CD4-positive, alpha-beta memory T cell (primary cell): ENCODE results near the gene PRIM2. TPM values are rescaled to one million over a fixed set of nuclear protein-coding genes. Genes with fewer than 3 reads are reported as not detected.
"Not testable (repeated sequence)": the region's sequence is repeated elsewhere in the genome, so short reads cannot be mapped to it uniquely, and the experiment has no call there.

Source experiments
- CTCF ChIA-PET: fragments of 350-600 bp; sonication (Branson Sonifier 250); formaldehyde crosslinking; loops from one replicate; lab custom pipeline; 2021; ENCODE audit warnings: inconsistent platforms; ENCODE audit not compliant: partially characterized antibody; lab: Charles Lee
- POLR2A ChIA-PET: fragments of 350-600 bp; sonication (Branson Sonifier 250); formaldehyde crosslinking; loops from one replicate; lab custom pipeline; 2021; ENCODE audit not compliant: partially characterized antibody; lab: Charles Lee
- DNase-seq, 5 donors: peaks; one replicate each; pipeline versions ENCODE4 v3.0.0 to v3.0.0-alpha.2; 2020 to 2022; ENCODE audit warnings: mixed read lengths in 1 of 5
- H3K27ac ChIP-seq: one replicate; pipeline ENCODE4 v1.7.0; 2013; ENCODE audit warnings: low read depth, low read length
- H3K27me3 ChIP-seq: 2 replicates; pipeline ENCODE4 v1.7.0; 2013; ENCODE audit warnings: mild to moderate bottlenecking, low read length, moderate library complexity; ENCODE audit not compliant: insufficient read depth
- H3K36me3 ChIP-seq: 2 replicates; pipeline ENCODE4 v1.7.0; 2013; ENCODE audit warnings: mild to moderate bottlenecking, low read length, moderate library complexity; ENCODE audit not compliant: insufficient read depth
- H3K4me1 ChIP-seq: 2 replicates; pipeline ENCODE4 v1.7.0; 2013; ENCODE audit warnings: mild to moderate bottlenecking, low read length, moderate library complexity; ENCODE audit not compliant: insufficient read depth
- H3K4me3 ChIP-seq, 2 donors: one replicate each; pipeline ENCODE4 v1.7.0; 2013; ENCODE audit warnings: low read length in 2 of 2, mild to moderate bottlenecking in 1 of 2
- H3K9me3 ChIP-seq, 2 donors: one replicate each; pipeline ENCODE4 v1.7.0; 2013; ENCODE audit warnings: low read length in 2 of 2, control low read depth in 1 of 2; ENCODE audit not compliant: control insufficient read depth in 1 of 2
- H3K27ac Mint-ChIP-seq, 7 donors: one replicate each; pipeline ENCODE4 v1.8.0; 2020 to 2021; ENCODE audit warnings: mixed read lengths in 7 of 7, mild to moderate bottlenecking in 6 of 7, inconsistent platforms in 3 of 7, moderate library complexity in 3 of 7
- H3K27me3 Mint-ChIP-seq, 2 donors: one replicate each; pipeline ENCODE4 v1.8.0; 2020 to 2021; ENCODE audit warnings: mixed read lengths in 2 of 2
- H3K36me3 Mint-ChIP-seq, 2 donors: one replicate each; pipeline ENCODE4 v1.8.0; 2020 to 2021; ENCODE audit warnings: mixed read lengths in 2 of 2, inconsistent platforms in 1 of 2, mild to moderate bottlenecking in 1 of 2
- H3K4me1 Mint-ChIP-seq, 4 donors: one replicate each; pipeline ENCODE4 v1.8.0; 2020 to 2021; ENCODE audit warnings: mixed read lengths in 4 of 4, mild to moderate bottlenecking in 1 of 4
- H3K4me3 Mint-ChIP-seq, 8 donors: one replicate each; pipeline ENCODE4 v1.8.0; 2020 to 2021; ENCODE audit warnings: mixed read lengths in 8 of 8, mild to moderate bottlenecking in 7 of 8, moderate library complexity in 6 of 8, inconsistent platforms in 3 of 8
- H3K9me3 Mint-ChIP-seq, 8 donors: one replicate each; pipeline ENCODE4 v1.8.0; 2020 to 2021; ENCODE audit warnings: mixed read lengths in 8 of 8, mild to moderate bottlenecking in 5 of 8, inconsistent platforms in 3 of 8, moderate library complexity in 1 of 8
- intact Hi-C: fragments of 100-400 bp; cut with micrococcal nuclease; formaldehyde crosslinking; loops from one replicate; pipeline ENCODE4 v1.15.1; 2023
- polyA plus RNA-seq, 2 donors: library from polyadenylated mRNA; unstranded; fragments of 300-500 nt; fragmentation: Illumina TruSeq; gene quantifications; one replicate each; pipeline ENCODE4 v1.2.3, GENCODE V29; 2021
- total RNA-seq, 2 experiments: library from RNA; stranded (reverse); gene quantifications; one replicate each; pipeline ENCODE4 v1.2.3, GENCODE V29; 2021

PRIM2 gene
- total and polyA plus RNA-seq, 4 experiments from 2014 or later = 8.3 to 12.8 (median 10.4) TPM

- H3K9me3 Mint-ChIP-seq, H3K4me1 Mint-ChIP-seq, H3K27ac ChIP-seq, H3K4me3 Mint-ChIP-seq, H3K27ac Mint-ChIP-seq, H3K36me3 Mint-ChIP-seq, intact Hi-C loops, H3K9me3 ChIP-seq, H3K27me3 Mint-ChIP-seq, H3K36me3 ChIP-seq, POLR2A ChIA-PET, DNase-seq, H3K27me3 ChIP-seq, H3K4me1 ChIP-seq, CTCF ChIA-PET, H3K4me3 ChIP-seq: not testable (repeated sequence)
These were observed 262.1 kb downstream of the PRIM2 start for GRCh38 chr6:57579489-57579888.

GRCh38 chr6:57581586-57581985 is 264.2 kb downstream of the PRIM2 start:
- DNase-seq, H3K9me3 ChIP-seq, H3K4me1 ChIP-seq, H3K36me3 ChIP-seq, H3K9me3 Mint-ChIP-seq, intact Hi-C loops, POLR2A ChIA-PET, CTCF ChIA-PET, H3K27me3 ChIP-seq, H3K4me3 Mint-ChIP-seq, H3K27me3 Mint-ChIP-seq, H3K27ac Mint-ChIP-seq, H3K4me1 Mint-ChIP-seq, H3K27ac ChIP-seq, H3K4me3 ChIP-seq: not testable (repeated sequence)
- H3K36me3 Mint-ChIP-seq = peaks cover 0 to 12% of the 10 kb centered on the region in 2 donors

- H3K27ac ChIP-seq, intact Hi-C loops, DNase-seq, H3K4me1 Mint-ChIP-seq, H3K4me3 Mint-ChIP-seq, H3K9me3 ChIP-seq, H3K27me3 ChIP-seq, POLR2A ChIA-PET, H3K27ac Mint-ChIP-seq, H3K4me3 ChIP-seq, H3K36me3 ChIP-seq, H3K4me1 ChIP-seq, CTCF ChIA-PET, H3K9me3 Mint-ChIP-seq, H3K27me3 Mint-ChIP-seq: not testable (repeated sequence)
- H3K36me3 Mint-ChIP-seq = peaks cover 19 to 24% of the 10 kb centered on the region in 2 donors
These were observed 283.7 kb downstream of the PRIM2 start for GRCh38 chr6:57601105-57601504.

GRCh38 chr6:57605303-57605702 is 287.9 kb downstream of the PRIM2 start:
- H3K9me3 ChIP-seq, H3K4me1 ChIP-seq, H3K27me3 Mint-ChIP-seq, POLR2A ChIA-PET, H3K27ac ChIP-seq, H3K4me3 ChIP-seq, H3K4me1 Mint-ChIP-seq, H3K4me3 Mint-ChIP-seq, H3K27ac Mint-ChIP-seq, H3K9me3 Mint-ChIP-seq, DNase-seq, H3K27me3 ChIP-seq, H3K36me3 ChIP-seq, CTCF ChIA-PET, intact Hi-C loops: not testable (repeated sequence)
- H3K36me3 Mint-ChIP-seq = peaks cover 33 to 41% of the 10 kb centered on the region in 2 donors

GRCh38 chr6:57606331-57606730 is 288.9 kb downstream of the PRIM2 start:
- H3K27me3 Mint-ChIP-seq = not testable (repeated sequence)

GRCh38 chr6:57610612-57611011 is 293.2 kb downstream of the PRIM2 start:
- H3K9me3 ChIP-seq, H3K36me3 ChIP-seq, H3K27ac Mint-ChIP-seq, H3K27ac ChIP-seq, H3K4me3 ChIP-seq, POLR2A ChIA-PET, H3K27me3 ChIP-seq, CTCF ChIA-PET, intact Hi-C loops, H3K4me1 Mint-ChIP-seq, H3K9me3 Mint-ChIP-seq, H3K4me3 Mint-ChIP-seq, H3K4me1 ChIP-seq, DNase-seq, H3K27me3 Mint-ChIP-seq: not testable (repeated sequence)
- peaks cover 18 to 28% of the 10 kb centered on the region in 2 donors for H3K36me3 Mint-ChIP-seq

More at GRCh38 chr6:57606331-57606730, 288.9 kb downstream of the PRIM2 start:
- DNase-seq, H3K27ac Mint-ChIP-seq, H3K4me1 ChIP-seq, H3K27me3 ChIP-seq, H3K9me3 Mint-ChIP-seq, H3K4me3 Mint-ChIP-seq, intact Hi-C loops, H3K27ac ChIP-seq, H3K4me1 Mint-ChIP-seq, H3K36me3 ChIP-seq, H3K9me3 ChIP-seq, H3K4me3 ChIP-seq, POLR2A ChIA-PET, CTCF ChIA-PET: not testable (repeated sequence)
- peaks cover 31 to 35% of the 10 kb centered on the region in 2 donors for H3K36me3 Mint-ChIP-seq

GRCh38 chr6:57618959-57619358 is 301.5 kb downstream of the PRIM2 start:
- H3K4me1 ChIP-seq, intact Hi-C loops, H3K27me3 Mint-ChIP-seq, DNase-seq, H3K27ac ChIP-seq, H3K4me3 ChIP-seq, H3K4me1 Mint-ChIP-seq, H3K4me3 Mint-ChIP-seq, H3K36me3 ChIP-seq, H3K9me3 Mint-ChIP-seq, POLR2A ChIA-PET, H3K27ac Mint-ChIP-seq, H3K9me3 ChIP-seq, H3K27me3 ChIP-seq, CTCF ChIA-PET: not testable (repeated sequence)
- peaks cover 6 to 12% of the 10 kb centered on the region in 2 donors for H3K36me3 Mint-ChIP-seq

GRCh38 chr6:57631773-57632172 is 314.3 kb downstream of the PRIM2 start:
- H3K9me3 Mint-ChIP-seq, H3K27me3 ChIP-seq, H3K36me3 ChIP-seq, intact Hi-C loops, H3K9me3 ChIP-seq, DNase-seq, H3K27ac Mint-ChIP-seq, H3K4me1 Mint-ChIP-seq, H3K27ac ChIP-seq, H3K4me1 ChIP-seq, POLR2A ChIA-PET, H3K27me3 Mint-ChIP-seq, H3K4me3 Mint-ChIP-seq, H3K4me3 ChIP-seq, CTCF ChIA-PET: not testable (repeated sequence)
- peaks cover 18 to 40% of the 10 kb centered on the region in 2 donors for H3K36me3 Mint-ChIP-seq
